Keratinocyte (primary cell): ENCODE measurements around the gene ADAM12.

Experiments
- CTCF ChIP-seq, 3 experiments: IDR thresholded peaks in 1 of 3; conservative IDR thresholded peaks in 1 of 3; optimal IDR thresholded peaks in 1 of 3; 2 replicates in 2 of 3; 3 replicates in 1 of 3; pipeline versions ENCODE3 to v1.5.1; 2011; ENCODE audit warnings: low read length in 3 of 3, mild to moderate bottlenecking in 3 of 3, moderate library complexity in 2 of 3, control low read depth in 1 of 3, inconsistent platforms in 1 of 3; ENCODE audit not compliant: insufficient read depth in 2 of 3; ENCODE audit errors: extremely low read depth in 1 of 3
- EZH2 ChIP-seq: IDR thresholded peaks from one replicate; pipeline ENCODE4 v1.6.1; 2012; ENCODE audit warnings: inconsistent platforms, mild to moderate bottlenecking, low read length, moderate library complexity

- no peak for TF ChIP-seq CTCF (optimal IDR thresholded peaks at IDR 0.05 in 1 of 3, IDR thresholded peaks at IDR 0.05 in 1 of 3, conservative IDR thresholded peaks at IDR 0.05 in 1 of 3; ENCODE audit: extremely low read depth in 1 of 3, insufficient read depth in 2 of 3, low read length in 3 of 3)
- TF ChIP-seq EZH2, result no peak
Observed at GRCh38 chr10:126131341-126131740, 256.9 kb downstream of the ADAM12 start.
